ENCODE data around the gene EXT2.

Gene EXT2

GRCh38 chr11:44174842-44175241, 79.4 kb downstream of the EXT2 start:
- no peak for DNase-seq

GRCh38 chr11:44176546-44177213, 81.2 kb downstream of the EXT2 start:
- DNase-seq: no peak

- no peak for DNase-seq
Observed at GRCh38 chr11:44177905-44178304, 82.4 kb downstream of the EXT2 start.

- DNase-seq: no peak
Observed at GRCh38 chr11:44178381-44178780, 82.9 kb downstream of the EXT2 start.

- no peak for DNase-seq
Observed at GRCh38 chr11:44179173-44179572, 83.7 kb downstream of the EXT2 start.

GRCh38 chr11:44180107-44180506, 84.6 kb downstream of the EXT2 start:
- no peak for DNase-seq

GRCh38 chr11:44185522-44185921, 90.0 kb downstream of the EXT2 start:
- no peak for DNase-seq

GRCh38 chr11:44186321-44186930, 90.9 kb downstream of the EXT2 start:
- DNase-seq: no peak

- no peak for DNase-seq
Observed at GRCh38 chr11:44188643-44189042, 93.2 kb downstream of the EXT2 start.

GRCh38 chr11:44189986-44190882, 94.8 kb downstream of the EXT2 start:
- DNase-seq: no peak

GRCh38 chr11:44190883-44191230, 95.4 kb downstream of the EXT2 start:
- DNase-seq: no peak

GRCh38 chr11:44191322-44192016, 96.0 kb downstream of the EXT2 start:
- no peak for DNase-seq

- DNase-seq: no peak
Observed at GRCh38 chr11:44192017-44192385, 96.5 kb downstream of the EXT2 start.

- no peak for DNase-seq
Observed at GRCh38 chr11:44192462-44193100, 97.1 kb downstream of the EXT2 start.

GRCh38 chr11:44193856-44194255, 98.4 kb downstream of the EXT2 start:
- DNase-seq: no peak

GRCh38 chr11:44198146-44198724, 102.8 kb downstream of the EXT2 start:
- no peak for DNase-seq

- DNase-seq: no peak
Observed at GRCh38 chr11:44199298-44199697, 103.8 kb downstream of the EXT2 start.

GRCh38 chr11:44199816-44200215, 104.3 kb downstream of the EXT2 start:
- no peak for DNase-seq

- no peak for DNase-seq
Observed at GRCh38 chr11:44203270-44204043, 108.0 kb downstream of the EXT2 start.

- no peak for DNase-seq
Observed at GRCh38 chr11:44205352-44205751, 109.9 kb downstream of the EXT2 start.

GRCh38 chr11:44205836-44206235, 110.4 kb downstream of the EXT2 start:
- DNase-seq: no peak

- DNase-seq: no peak
Observed at GRCh38 chr11:44207292-44207691, 111.8 kb downstream of the EXT2 start.

Measured in NCI-H1048 (cell line).